ENCODE data around the gene STK38.

GRCh38 chr6:36493319-36493718 is 54.0 kb downstream of the STK38 start:
- no peak for TF ChIP-seq POLR2AphosphoS5 (IDR thresholded peaks at IDR 0.05; ENCODE audit: low read depth, low read length)
- no peak for TF ChIP-seq TAF1 (IDR thresholded peaks at IDR 0.05; ENCODE audit: borderline replicate concordance, insufficient read depth, low read length)
- no peak for TF ChIP-seq REST (IDR thresholded peaks at IDR 0.05; ENCODE audit: insufficient read depth in 1 of 2, low read depth in 2 of 2, low read length in 2 of 2)
- TF ChIP-seq FOXP2 (optimal IDR thresholded peaks at IDR 0.05; ENCODE audit: borderline replicate concordance, extremely low read depth, extremely low read length, insufficient read depth): no peak
